Fibroblast of lung (primary cell): ENCODE results near the gene CSNK1A1. TPM values are rescaled to one million over a fixed set of nuclear protein-coding genes. Genes with fewer than 3 reads are reported as not detected.

ENCODE experiments used
- DNase-seq, 2 donors: peaks; one replicate each; pipeline versions ENCODE4 v3.0.0 to v3.0.0-alpha.2; 2010; ENCODE audit warnings: low read depth in 2 of 2
- H2AFZ ChIP-seq: 2 replicates; pipeline ENCODE4 v1.5.1; 2012; ENCODE audit warnings: low read length, control low read depth, inconsistent platforms
- H3K27ac ChIP-seq: 2 replicates; pipeline ENCODE4 v1.5.1; 2011; ENCODE audit warnings: low read length, control low read depth; ENCODE audit not compliant: insufficient read depth
- H3K27me3 ChIP-seq: 2 replicates; pipeline ENCODE4 v1.5.1; 2011; ENCODE audit warnings: mild to moderate bottlenecking, low read length; ENCODE audit not compliant: control insufficient read depth, insufficient read depth
- H3K36me3 ChIP-seq: 2 replicates; pipeline ENCODE4 v1.5.1; 2011; ENCODE audit warnings: low read length; ENCODE audit not compliant: control insufficient read depth, insufficient read depth
- H3K4me1 ChIP-seq: 2 replicates; pipeline ENCODE4 v1.5.1; 2011; ENCODE audit warnings: low read length; ENCODE audit not compliant: control insufficient read depth, insufficient read depth; ENCODE audit errors: extremely low read depth
- H3K4me2 ChIP-seq: 2 replicates; pipeline ENCODE4 v1.5.1; 2011; ENCODE audit warnings: low read length, control low read depth; ENCODE audit not compliant: insufficient read depth; ENCODE audit errors: extremely low read depth
- H3K4me3 ChIP-seq, 4 experiments: fragments of 200-600 bp in 1 of 4; sonication (generic) in 1 of 4; replicated peaks in 1 of 4; 2 replicates each; pipeline ENCODE4 v1.5.1; 2011 to 2016; ENCODE audit warnings: low read length in 4 of 4, low read depth in 3 of 4, mild to moderate bottlenecking in 3 of 4, control low read depth in 2 of 4, inconsistent platforms in 1 of 4, mixed read lengths in 1 of 4; ENCODE audit not compliant: insufficient read depth in 1 of 4; ENCODE audit errors: control extremely low read depth in 1 of 4
- H3K79me2 ChIP-seq: 2 replicates; pipeline ENCODE4 v1.5.1; 2012; ENCODE audit warnings: mild to moderate bottlenecking, low read length, inconsistent platforms; ENCODE audit not compliant: control insufficient read depth, insufficient read depth
- H3K9ac ChIP-seq: 2 replicates; pipeline ENCODE4 v1.5.1; 2011; ENCODE audit warnings: mild to moderate bottlenecking, low read length, control low read depth; ENCODE audit not compliant: insufficient read depth
- H3K9me3 ChIP-seq: 2 replicates; pipeline ENCODE4 v1.5.1; 2012; ENCODE audit warnings: low read depth, low read length; ENCODE audit not compliant: control insufficient read depth, insufficient read depth
- H4K20me1 ChIP-seq: 2 replicates; pipeline ENCODE4 v1.5.1; 2011; ENCODE audit warnings: low read length; ENCODE audit not compliant: control insufficient read depth, insufficient read depth; ENCODE audit errors: extremely low read depth
- CTCF ChIP-seq, 2 donors: IDR thresholded peaks in 1 of 2; conservative IDR thresholded peaks in 1 of 2; 1 replicate in 1 of 2; 2 replicates in 1 of 2; pipeline ENCODE4 v1.5.1; 2011 to 2012; ENCODE audit warnings: low read length in 2 of 2, control low read depth in 1 of 2, inconsistent platforms in 1 of 2, low read depth in 1 of 2, mild to moderate bottlenecking in 1 of 2
- EZH2 ChIP-seq: IDR thresholded peaks from 2 replicates; pipeline ENCODE4 v1.5.1; 2012; ENCODE audit warnings: low read length, control low read depth, mild to moderate bottlenecking; ENCODE audit errors: missing control alignments
- polyA plus RNA-seq, 2 donors: library from polyadenylated mRNA; depleted of rRNA in 1 of 2; stranded (reverse) in 1 of 2; unstranded in 1 of 2; fragments of >200 nt; gene quantifications; 2 replicates each; pipeline ENCODE4 v1.2.1, GENCODE V29; 2011 to 2012; ENCODE audit warnings: missing spikeins in 1 of 2
- total RNA-seq: library from RNA; depleted of rRNA; stranded (reverse); fragments of >200 nt; gene quantifications from 2 replicates; pipeline ENCODE4 v1.2.1, GENCODE V29; 2014

Gene CSNK1A1
- total and polyA plus RNA-seq, 2 donors (not counting 1 experiment from before 2014, with no cell fraction given), result 275 to 674 TPM

DNA sequence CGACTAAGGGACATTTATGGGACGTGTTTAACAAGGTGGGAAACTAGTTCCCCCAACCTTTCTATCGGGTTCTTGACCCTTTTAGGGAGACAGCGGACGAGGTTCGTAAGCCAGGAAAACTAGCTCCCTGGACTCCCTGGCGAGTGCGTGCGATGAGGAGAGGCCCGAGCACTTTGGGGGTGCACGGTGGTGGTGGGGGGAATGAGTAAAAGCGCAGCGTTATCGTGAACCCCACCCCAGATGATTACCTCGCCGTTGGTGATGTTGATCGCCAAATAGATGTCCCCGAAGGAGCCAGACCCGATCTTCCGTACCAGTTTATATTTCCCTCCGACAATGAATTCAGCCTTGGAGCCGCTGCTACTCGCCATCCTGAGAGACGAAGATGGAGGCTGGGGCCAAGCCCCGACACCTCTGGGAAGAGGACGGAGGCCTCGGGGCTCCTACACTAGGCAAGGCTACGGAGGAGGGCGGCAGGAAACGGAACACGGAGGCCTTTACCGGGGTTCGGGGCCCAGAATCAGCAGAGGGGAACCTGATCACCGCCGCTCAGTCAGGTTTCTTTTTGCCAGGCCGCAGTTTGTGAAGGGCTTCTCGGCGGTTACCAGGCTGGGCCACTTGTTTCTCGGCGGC is 529 bp downstream of the CSNK1A1 start:
- Histone ChIP-seq H3K9ac (peak overlapping the region; percentile 100), H3K27me3 (no peaks in the 10 kb centered on the region), H3K36me3 (peaks cover 12% of the 10 kb centered on the region), H2AFZ (no peak overlapping the region), H4K20me1 (no peaks in the 10 kb centered on the region), H3K9me3 (no peaks in the 10 kb centered on the region), H3K27ac (peak overlapping the region; percentile 99), H3K4me2 (peak overlapping the region; percentile 7), H3K4me3 (peak overlapping the region; percentile 83 to 93 (median 90)), H3K79me2 (peaks cover 55% of the 10 kb centered on the region), H3K4me1 (peaks cover 9% of the 10 kb centered on the region)
- TF ChIP-seq EZH2, result no peak
- TF ChIP-seq CTCF (conservative IDR thresholded peaks at IDR 0.05 in 1 of 2, IDR thresholded peaks at IDR 0.05 in 1 of 2; ENCODE audit: low read depth in 1 of 2, low read length in 2 of 2), result no peak
- no peak for DNase-seq

DNA sequence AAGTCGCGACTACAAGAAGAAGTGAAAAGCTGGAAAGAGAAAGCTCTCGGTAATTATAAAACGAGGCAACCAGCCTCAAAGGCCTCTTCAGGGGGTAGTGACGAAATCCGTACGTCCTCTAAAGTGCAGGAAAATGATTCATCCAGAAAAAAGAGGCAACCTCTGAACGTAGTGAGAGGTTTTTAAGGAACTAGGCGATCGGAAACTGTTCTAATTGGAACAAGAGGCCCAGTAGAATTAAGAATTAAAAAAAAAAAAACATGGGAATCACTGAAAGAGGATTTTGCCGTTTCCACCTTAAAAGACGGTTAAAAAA is 1.0 kb downstream of the CSNK1A1 start:
- Histone ChIP-seq H2AFZ (no peak overlapping the region), H3K9me3 (no peaks in the 10 kb centered on the region), H3K4me3 (peak overlapping the region; percentile 83 to 93 (median 90)), H3K4me1 (peaks cover 9% of the 10 kb centered on the region), H3K27me3 (no peaks in the 10 kb centered on the region), H3K27ac (peak overlapping the region; percentile 99), H3K36me3 (peaks cover 12% of the 10 kb centered on the region), H3K79me2 (peaks cover 60% of the 10 kb centered on the region), H4K20me1 (no peaks in the 10 kb centered on the region), H3K9ac (peak overlapping the region; percentile 100), H3K4me2 (peak overlapping the region; percentile 99)
- TF ChIP-seq EZH2 (no peak), CTCF (conservative IDR thresholded peaks at IDR 0.05 in 1 of 2, IDR thresholded peaks at IDR 0.05 in 1 of 2; ENCODE audit: low read depth in 1 of 2, low read length in 2 of 2) (no peak)
- peak; percentile 76 to 77 for DNase-seq

DNA sequence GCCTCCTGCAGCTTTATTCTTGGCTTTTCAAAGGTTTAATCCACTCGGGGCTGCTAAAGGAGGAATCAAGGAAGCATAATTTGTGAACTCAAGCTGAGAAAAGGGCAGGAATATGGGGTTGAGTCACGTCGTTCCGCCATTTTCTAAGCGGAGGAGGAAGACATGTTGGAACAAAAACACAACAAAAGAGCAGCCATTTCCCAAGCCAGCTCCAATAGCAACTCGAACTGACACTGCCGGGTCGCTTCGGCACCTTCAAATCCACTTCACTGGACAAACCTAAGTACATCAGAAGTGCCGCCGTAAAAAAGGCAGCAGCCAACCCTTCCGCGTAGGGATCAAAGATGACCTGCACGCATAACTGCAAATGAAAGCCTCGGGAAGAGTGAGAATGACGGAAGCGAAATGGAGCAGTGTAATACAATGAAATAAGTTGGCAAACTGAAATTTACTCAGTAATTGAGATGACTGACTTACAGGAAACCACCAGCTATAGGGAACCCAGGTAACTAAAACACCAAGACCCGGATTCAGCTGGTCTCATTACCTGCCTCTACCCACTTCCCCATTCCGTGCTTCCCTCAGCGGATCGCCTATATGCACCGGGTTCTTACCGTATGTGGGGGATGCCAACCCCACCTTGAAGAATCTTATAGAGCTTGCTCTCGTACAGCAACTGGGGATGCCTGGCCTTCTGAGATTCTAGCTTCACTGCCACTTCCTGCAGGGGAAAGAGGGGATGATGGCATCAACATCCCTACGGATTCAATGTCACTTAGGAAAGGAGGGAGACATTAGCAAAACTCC is 1.6 kb downstream of the CSNK1A1 start:
- Histone ChIP-seq H4K20me1 (no peaks in the 10 kb centered on the region), H3K9me3 (no peaks in the 10 kb centered on the region), H3K4me2 (peak overlapping the region; percentile 99), H3K4me1 (peaks cover 9% of the 10 kb centered on the region), H2AFZ (no peak overlapping the region), H3K4me3 (peak overlapping the region; percentile 83 to 93 (median 90)), H3K79me2 (peaks cover 66% of the 10 kb centered on the region), H3K27ac (peak overlapping the region; percentile 99), H3K27me3 (no peaks in the 10 kb centered on the region), H3K9ac (peak overlapping the region; percentile 100), H3K36me3 (peaks cover 12% of the 10 kb centered on the region)
- no peak for TF ChIP-seq EZH2
- no peak for TF ChIP-seq CTCF (conservative IDR thresholded peaks at IDR 0.05 in 1 of 2, IDR thresholded peaks at IDR 0.05 in 1 of 2; ENCODE audit: low read depth in 1 of 2, low read length in 2 of 2)
- DNase-seq, result peak; percentile 52 to 61
